Natural killer cell (primary cell): Measurements from ENCODE around the gene SAMD11. TPM values are rescaled to one million over a fixed set of nuclear protein-coding genes. Genes with fewer than 3 reads are reported as not detected.

Source experiments
- ATAC-seq, 3 donors: fragments of 150-1000 bp in 2 of 3; fragments of 200-7000 bp in 1 of 3; cut with Tn5 transposase; 1 replicate in 1 of 3; 2 replicates in 2 of 3; pipeline ENCODE4 v1.10.0; 2021; ENCODE audit warnings: mild to moderate bottlenecking in 2 of 3, moderate library complexity in 2 of 3
- DNase-seq, 2 donors: peaks; one replicate each; pipeline versions ENCODE4 v3.0.0 to v3.0.0-alpha.2; 2013 to 2021; ENCODE audit warnings: mixed read lengths in 1 of 2
- H3K27ac ChIP-seq: one replicate; pipeline ENCODE4 v1.5.1; 2013; ENCODE audit warnings: mild to moderate bottlenecking, low read length
- H3K27me3 ChIP-seq: one replicate; pipeline ENCODE4 v1.6.1; 2013; ENCODE audit warnings: low read length; ENCODE audit not compliant: control insufficient read depth, insufficient read depth
- H3K36me3 ChIP-seq: one replicate; pipeline ENCODE4 v1.6.1; 2013; ENCODE audit warnings: low read length; ENCODE audit not compliant: control insufficient read depth, insufficient read depth
- H3K4me1 ChIP-seq: one replicate; pipeline ENCODE4 v1.6.1; 2013; ENCODE audit warnings: low read length; ENCODE audit not compliant: control insufficient read depth, insufficient read depth
- H3K4me3 ChIP-seq: one replicate; pipeline ENCODE4 v1.5.1; 2013; ENCODE audit warnings: low read length
- H3K9me3 ChIP-seq: one replicate; pipeline ENCODE4 v1.6.1; 2013; ENCODE audit warnings: low read length; ENCODE audit not compliant: control insufficient read depth, insufficient read depth
- H3K27ac Mint-ChIP-seq, 2 donors: one replicate each; pipeline ENCODE4 v1.8.0; 2022; ENCODE audit warnings: mild to moderate bottlenecking in 2 of 2, mixed read lengths in 2 of 2, moderate library complexity in 1 of 2
- H3K27me3 Mint-ChIP-seq, 2 donors: one replicate each; pipeline ENCODE4 v1.8.0; 2022; ENCODE audit warnings: low read depth in 2 of 2, mixed read lengths in 2 of 2
- H3K36me3 Mint-ChIP-seq: one replicate; pipeline ENCODE4 v1.8.0; 2022; ENCODE audit warnings: mixed read lengths
- H3K4me1 Mint-ChIP-seq, 2 donors: one replicate each; pipeline ENCODE4 v1.8.0; 2022; ENCODE audit warnings: mixed read lengths in 2 of 2
- H3K4me3 Mint-ChIP-seq: one replicate; pipeline ENCODE4 v1.8.0; 2022; ENCODE audit warnings: mild to moderate bottlenecking, moderate library complexity, mixed read lengths
- H3K9me3 Mint-ChIP-seq, 2 donors: one replicate each; pipeline ENCODE4 v1.8.0; 2022; ENCODE audit warnings: mixed read lengths in 2 of 2
- WGBS: methylation state at CpG from one replicate; pipeline ENCODE4 v1.1.7; 2013; ENCODE audit warnings: missing lambda C conversion rate; ENCODE audit not compliant: insufficient coverage; 5-methylcytosine and 5-hydroxymethylcytosine counted together
- intact Hi-C: fragments of 100-400 bp; cut with micrococcal nuclease; formaldehyde crosslinking; loops from one replicate; pipeline ENCODE4 v1.14.2; 2022
- total RNA-seq, 4 donors: library from RNA; stranded (reverse); fragments of 120-200 nt in 1 of 4; gene quantifications; one replicate each; pipeline versions ENCODE4 v1.2.3 to v1.2.4, GENCODE V29; 2013 to 2022
- TF ChIP-seq, protein P1 (sequence below): fragments of 200-600 bp; IDR thresholded peaks from one replicate; pipeline ENCODE4 v1.8.0; 2022; ENCODE audit warnings: antibody characterized with exemption

Gene SAMD11
- total RNA-seq, 3 donors from 2014 or later (not counting 1 experiment from before 2014, with no cell fraction given): not detected

DNA sequence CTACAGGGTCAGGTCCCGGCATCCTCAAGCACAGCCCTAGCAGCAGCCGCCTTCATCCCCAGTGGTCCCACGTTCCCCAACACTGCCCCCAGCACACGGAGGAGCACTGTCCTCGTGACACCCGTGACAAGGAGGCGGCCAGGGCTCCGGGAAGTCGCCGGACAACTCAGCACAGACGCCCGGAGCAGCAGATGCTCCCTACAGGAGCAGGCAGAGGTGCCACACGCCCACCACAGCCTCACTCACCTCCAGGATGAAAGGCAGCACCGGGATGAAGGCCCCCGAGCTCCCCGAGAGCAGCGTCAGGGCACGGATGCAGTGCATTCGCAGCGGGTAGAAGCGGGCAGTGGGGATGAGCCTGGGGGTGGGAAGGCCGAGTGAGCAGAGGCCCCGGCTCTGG is 27.2 kb downstream of the SAMD11 start:
- WGBS: 98% methylated on average over 23 of the region's 23 CpGs
- Histone ChIP-seq H3K27me3 (no peaks in the 10 kb centered on the region), H3K27ac (no peak overlapping the region), H3K9me3 (no peaks in the 10 kb centered on the region), H3K4me1 (no peaks in the 10 kb centered on the region), H3K4me3 (no peak overlapping the region), H3K36me3 (peaks cover 84% of the 10 kb centered on the region)
- H3K36me3 Mint-ChIP-seq: peaks cover 6% of the 10 kb centered on the region
- H3K4me1 Mint-ChIP-seq: peaks cover 6 to 12% of the 10 kb centered on the region in 2 donors
- TF ChIP-seq, protein P1, sequence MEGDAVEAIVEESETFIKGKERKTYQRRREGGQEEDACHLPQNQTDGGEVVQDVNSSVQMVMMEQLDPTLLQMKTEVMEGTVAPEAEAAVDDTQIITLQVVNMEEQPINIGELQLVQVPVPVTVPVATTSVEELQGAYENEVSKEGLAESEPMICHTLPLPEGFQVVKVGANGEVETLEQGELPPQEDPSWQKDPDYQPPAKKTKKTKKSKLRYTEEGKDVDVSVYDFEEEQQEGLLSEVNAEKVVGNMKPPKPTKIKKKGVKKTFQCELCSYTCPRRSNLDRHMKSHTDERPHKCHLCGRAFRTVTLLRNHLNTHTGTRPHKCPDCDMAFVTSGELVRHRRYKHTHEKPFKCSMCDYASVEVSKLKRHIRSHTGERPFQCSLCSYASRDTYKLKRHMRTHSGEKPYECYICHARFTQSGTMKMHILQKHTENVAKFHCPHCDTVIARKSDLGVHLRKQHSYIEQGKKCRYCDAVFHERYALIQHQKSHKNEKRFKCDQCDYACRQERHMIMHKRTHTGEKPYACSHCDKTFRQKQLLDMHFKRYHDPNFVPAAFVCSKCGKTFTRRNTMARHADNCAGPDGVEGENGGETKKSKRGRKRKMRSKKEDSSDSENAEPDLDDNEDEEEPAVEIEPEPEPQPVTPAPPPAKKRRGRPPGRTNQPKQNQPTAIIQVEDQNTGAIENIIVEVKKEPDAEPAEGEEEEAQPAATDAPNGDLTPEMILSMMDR: no peak
- ATAC-seq: no peak
- DNase-seq: no peak
- intact Hi-C loops: no loop called here
- no peaks in the 10 kb centered on the region for H3K9me3 Mint-ChIP-seq
- H3K27ac Mint-ChIP-seq: no peak overlapping the region
- no peaks in the 10 kb centered on the region for H3K27me3 Mint-ChIP-seq
- H3K4me3 Mint-ChIP-seq: no peak overlapping the region

DNA sequence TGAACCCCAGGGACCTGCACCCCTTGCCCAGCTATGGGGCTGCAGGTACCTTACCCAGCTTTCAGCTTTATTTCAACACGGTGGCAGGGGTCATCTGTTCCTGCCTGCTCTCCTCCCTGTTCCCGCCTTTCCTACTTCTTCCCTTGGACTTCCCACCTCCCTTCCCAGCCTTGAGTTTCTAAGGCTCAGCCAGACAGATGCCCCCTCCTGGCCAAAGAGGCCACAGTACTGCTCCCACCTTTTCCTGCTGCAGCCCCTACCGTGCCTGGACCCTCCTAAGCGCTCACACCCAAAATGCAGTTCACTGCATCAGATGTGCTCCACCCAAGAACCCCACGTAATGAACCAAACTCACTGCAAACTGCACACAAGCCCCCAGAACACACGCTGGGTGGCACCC is 27.6 kb downstream of the SAMD11 start:
- Mint-ChIP-seq H3K36me3 (peaks cover 6% of the 10 kb centered on the region), H3K4me3 (no peak overlapping the region), H3K4me1 (peaks cover 6 to 12% of the 10 kb centered on the region in 2 donors), H3K9me3 (no peaks in the 10 kb centered on the region), H3K27ac (no peak overlapping the region), H3K27me3 (no peaks in the 10 kb centered on the region)
- no peaks in the 10 kb centered on the region for H3K9me3 ChIP-seq
- no peak overlapping the region for H3K27ac ChIP-seq
- intact Hi-C loops: no loop called here
- DNase-seq (no peak), ATAC-seq (no peak)
- H3K4me3 ChIP-seq: no peak overlapping the region
- no peaks in the 10 kb centered on the region for H3K27me3 ChIP-seq
- H3K4me1 ChIP-seq: no peaks in the 10 kb centered on the region
- H3K36me3 ChIP-seq: peaks cover 88% of the 10 kb centered on the region
- TF ChIP-seq, protein P1: no peak
- WGBS: 92% methylated on average over 6 of the region's 6 CpGs

DNA sequence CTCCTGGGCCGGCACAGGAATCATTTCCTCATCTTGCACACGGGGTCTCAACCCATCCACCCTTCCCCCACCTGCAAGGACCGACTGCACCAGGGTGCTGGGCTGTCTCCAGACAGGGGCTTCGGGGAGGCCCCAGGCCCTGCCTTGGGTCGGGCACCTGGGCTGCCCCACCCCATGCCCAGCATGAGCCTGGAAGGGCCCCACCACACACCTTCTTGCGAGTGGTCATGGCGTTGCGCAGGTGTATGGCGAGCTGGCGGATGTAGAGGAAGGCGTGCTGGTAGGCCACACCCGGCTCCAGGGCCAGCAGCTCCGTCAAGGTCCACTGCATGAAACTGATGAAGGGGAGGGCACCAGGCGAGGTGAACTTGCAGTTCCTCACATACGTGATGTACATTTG is 28.5 kb downstream of the SAMD11 start:
- Mint-ChIP-seq H3K36me3 (peaks cover 6% of the 10 kb centered on the region), H3K4me3 (no peak overlapping the region), H3K9me3 (no peaks in the 10 kb centered on the region), H3K27me3 (no peaks in the 10 kb centered on the region), H3K4me1 (peaks cover 7 to 19% of the 10 kb centered on the region in 2 donors), H3K27ac (no peak overlapping the region)
- 97% methylated on average over 15 of the region's 15 CpGs for WGBS
- Histone ChIP-seq H3K27me3 (no peaks in the 10 kb centered on the region), H3K36me3 (peaks cover 87% of the 10 kb centered on the region), H3K9me3 (no peaks in the 10 kb centered on the region), H3K4me1 (peaks cover 5% of the 10 kb centered on the region), H3K4me3 (no peak overlapping the region), H3K27ac (no peak overlapping the region)
- intact Hi-C loops: no loop called here
- TF ChIP-seq, protein P1: no peak
- ATAC-seq (no peak), DNase-seq (no peak)

DNA sequence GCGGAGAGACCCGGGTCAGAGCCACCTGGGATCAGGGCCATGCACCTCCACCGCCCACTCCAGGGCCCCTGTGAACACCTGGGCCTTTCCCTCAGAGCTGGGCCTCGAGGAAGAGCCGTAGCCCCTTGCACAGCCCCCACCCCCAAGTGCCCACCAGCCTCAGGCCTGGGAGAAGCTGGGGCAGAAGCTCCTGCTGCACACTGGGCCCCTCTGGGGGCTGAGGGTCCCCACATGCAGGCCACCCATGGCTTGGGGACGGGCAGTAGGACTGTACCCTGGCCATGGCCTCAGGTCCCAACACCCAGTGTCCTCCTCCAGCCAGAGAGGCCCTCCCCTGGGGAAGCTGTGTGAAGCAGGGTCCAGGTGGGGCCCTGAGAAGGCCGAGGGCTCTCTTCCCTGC is 28.9 kb downstream of the SAMD11 start:
- H3K4me3 Mint-ChIP-seq: no peak overlapping the region
- intact Hi-C loops: no loop called here
- Histone ChIP-seq H3K27ac (no peak overlapping the region), H3K9me3 (no peaks in the 10 kb centered on the region), H3K4me3 (no peak overlapping the region), H3K27me3 (no peaks in the 10 kb centered on the region), H3K36me3 (peaks cover 83% of the 10 kb centered on the region), H3K4me1 (peaks cover 9% of the 10 kb centered on the region)
- H3K27me3 Mint-ChIP-seq: no peaks in the 10 kb centered on the region
- H3K36me3 Mint-ChIP-seq: peaks cover 6% of the 10 kb centered on the region
- no peak overlapping the region for H3K27ac Mint-ChIP-seq
- DNase-seq: no peak
- peaks cover 11 to 23% of the 10 kb centered on the region in 2 donors for H3K4me1 Mint-ChIP-seq
- TF ChIP-seq, protein P1: no peak
- no peaks in the 10 kb centered on the region for H3K9me3 Mint-ChIP-seq
- 98% methylated on average over 7 of the region's 7 CpGs for WGBS
- ATAC-seq: no peak
